ENCODE results near the gene CMBL. TPM values are rescaled to one million over a fixed set of nuclear protein-coding genes. Genes with fewer than 3 reads are reported as not detected.
A peak's percentile ranks its signal among the peaks of the same experiment; 100 is the strongest.

Gene CMBL
- total and polyA plus RNA-seq, 2 of the 13 experiments (the other 11 are each of a cell fraction or from before 2014, with no cell fraction given), result 11.5 to 17.0 TPM

- TF ChIP-seq NFYC (CRISPR knock-in tag; IDR thresholded peaks at IDR 0.05) (peak; percentile 77), ZBTB7B (CRISPR knock-in tag; IDR thresholded peaks at IDR 0.05) (no peak), NFE2L1 (CRISPR knock-in tag; IDR thresholded peaks at IDR 0.05; ENCODE audit: borderline replicate concordance) (no peak), SAFB2 (CRISPR knock-in tag; IDR thresholded peaks at IDR 0.05; ENCODE audit: borderline replicate concordance, low read depth) (no peak), HNRNPLL (IDR thresholded peaks at IDR 0.05; ENCODE audit: low read depth, low read length, poor library complexity, severe bottlenecking) (peak; percentile 72), PBX2 (CRISPR knock-in tag; IDR thresholded peaks at IDR 0.05) (peak; percentile 83), ZNF639 (CRISPR knock-in tag; conservative IDR thresholded peaks at IDR 0.05) (no peak), HOMEZ (CRISPR knock-in tag; IDR thresholded peaks at IDR 0.05; ENCODE audit: low read depth) (no peak), HDAC6 (IDR thresholded peaks at IDR 0.05; ENCODE audit: low read depth, low read length) (no peak), GABPB1 (CRISPR knock-in tag; IDR thresholded peaks at IDR 0.05) (peak; percentile 68), ZNF687 (CRISPR knock-in tag; IDR thresholded peaks at IDR 0.05) (peak; percentile 29), PLSCR1 (CRISPR knock-in tag; IDR thresholded peaks at IDR 0.05; ENCODE audit: borderline replicate concordance) (no peak), CSRNP2 (CRISPR knock-in tag; conservative IDR thresholded peaks at IDR 0.05; ENCODE audit: low read depth) (no peak), ZSCAN30 (CRISPR knock-in tag; IDR thresholded peaks at IDR 0.05) (no peak), PHF8 (CRISPR knock-in tag; IDR thresholded peaks at IDR 0.05) (no peak), TCF12 (IDR thresholded peaks at IDR 0.05) (no peak), TCF12 (CRISPR knock-in tag; IDR thresholded peaks at IDR 0.05) (no peak), THAP11 (CRISPR knock-in tag; IDR thresholded peaks at IDR 0.05) (no peak), ZMYM4 (CRISPR knock-in tag; IDR thresholded peaks at IDR 0.05) (no peak)
Measured at GRCh38 chr5:10315824-10316509, 8.3 kb upstream of the CMBL start (continued).

All from HepG2 (cell line).